ENCODE data around the gene PIGT.

Gene PIGT

GRCh38 chr20:45433316-45433715 is 17.4 kb downstream of the PIGT start:
- DNase-seq (ENCODE audit: low spot score) = no peak
- TF ChIP-seq, protein P1, sequence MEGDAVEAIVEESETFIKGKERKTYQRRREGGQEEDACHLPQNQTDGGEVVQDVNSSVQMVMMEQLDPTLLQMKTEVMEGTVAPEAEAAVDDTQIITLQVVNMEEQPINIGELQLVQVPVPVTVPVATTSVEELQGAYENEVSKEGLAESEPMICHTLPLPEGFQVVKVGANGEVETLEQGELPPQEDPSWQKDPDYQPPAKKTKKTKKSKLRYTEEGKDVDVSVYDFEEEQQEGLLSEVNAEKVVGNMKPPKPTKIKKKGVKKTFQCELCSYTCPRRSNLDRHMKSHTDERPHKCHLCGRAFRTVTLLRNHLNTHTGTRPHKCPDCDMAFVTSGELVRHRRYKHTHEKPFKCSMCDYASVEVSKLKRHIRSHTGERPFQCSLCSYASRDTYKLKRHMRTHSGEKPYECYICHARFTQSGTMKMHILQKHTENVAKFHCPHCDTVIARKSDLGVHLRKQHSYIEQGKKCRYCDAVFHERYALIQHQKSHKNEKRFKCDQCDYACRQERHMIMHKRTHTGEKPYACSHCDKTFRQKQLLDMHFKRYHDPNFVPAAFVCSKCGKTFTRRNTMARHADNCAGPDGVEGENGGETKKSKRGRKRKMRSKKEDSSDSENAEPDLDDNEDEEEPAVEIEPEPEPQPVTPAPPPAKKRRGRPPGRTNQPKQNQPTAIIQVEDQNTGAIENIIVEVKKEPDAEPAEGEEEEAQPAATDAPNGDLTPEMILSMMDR (IDR thresholded peaks at IDR 0.05; ENCODE audit: borderline replicate concordance, control extremely low read depth, extremely low read depth, insufficient read depth, missing control alignments) = no peak
- in situ Hi-C loops (cut with MboI; ENCODE audit: low sequenced_read_pairs, unreplicated experiment) = no loop called here

- in situ Hi-C loops (cut with MboI; ENCODE audit: low sequenced_read_pairs, unreplicated experiment) = no loop called here
- DNase-seq (ENCODE audit: low spot score) = no peak
- TF ChIP-seq, protein P1 (IDR thresholded peaks at IDR 0.05; ENCODE audit: borderline replicate concordance, control extremely low read depth, extremely low read depth, insufficient read depth, missing control alignments) = no peak
Measured at GRCh38 chr20:45433976-45434375, 18.0 kb downstream of the PIGT start.

- in situ Hi-C loops (cut with MboI; ENCODE audit: low sequenced_read_pairs, unreplicated experiment) = no loop called here
- TF ChIP-seq, protein P1 (IDR thresholded peaks at IDR 0.05; ENCODE audit: borderline replicate concordance, control extremely low read depth, extremely low read depth, insufficient read depth, missing control alignments) = peak; percentile 98
- peak; percentile 87 for DNase-seq (ENCODE audit: low spot score)
Measured at GRCh38 chr20:45436732-45437485, 21.0 kb downstream of the PIGT start.

GRCh38 chr20:45440424-45440823 is 24.5 kb downstream of the PIGT start:
- TF ChIP-seq, protein P1 (IDR thresholded peaks at IDR 0.05; ENCODE audit: borderline replicate concordance, control extremely low read depth, extremely low read depth, insufficient read depth, missing control alignments) = no peak
- no peak for DNase-seq (ENCODE audit: low spot score)
- in situ Hi-C loops (cut with MboI; ENCODE audit: low sequenced_read_pairs, unreplicated experiment) = loop anchor here (10.0 kb wide), 1 partner anchor 66 kb away; the partner anchor contains the start of gene TP53TG5

DNA sequence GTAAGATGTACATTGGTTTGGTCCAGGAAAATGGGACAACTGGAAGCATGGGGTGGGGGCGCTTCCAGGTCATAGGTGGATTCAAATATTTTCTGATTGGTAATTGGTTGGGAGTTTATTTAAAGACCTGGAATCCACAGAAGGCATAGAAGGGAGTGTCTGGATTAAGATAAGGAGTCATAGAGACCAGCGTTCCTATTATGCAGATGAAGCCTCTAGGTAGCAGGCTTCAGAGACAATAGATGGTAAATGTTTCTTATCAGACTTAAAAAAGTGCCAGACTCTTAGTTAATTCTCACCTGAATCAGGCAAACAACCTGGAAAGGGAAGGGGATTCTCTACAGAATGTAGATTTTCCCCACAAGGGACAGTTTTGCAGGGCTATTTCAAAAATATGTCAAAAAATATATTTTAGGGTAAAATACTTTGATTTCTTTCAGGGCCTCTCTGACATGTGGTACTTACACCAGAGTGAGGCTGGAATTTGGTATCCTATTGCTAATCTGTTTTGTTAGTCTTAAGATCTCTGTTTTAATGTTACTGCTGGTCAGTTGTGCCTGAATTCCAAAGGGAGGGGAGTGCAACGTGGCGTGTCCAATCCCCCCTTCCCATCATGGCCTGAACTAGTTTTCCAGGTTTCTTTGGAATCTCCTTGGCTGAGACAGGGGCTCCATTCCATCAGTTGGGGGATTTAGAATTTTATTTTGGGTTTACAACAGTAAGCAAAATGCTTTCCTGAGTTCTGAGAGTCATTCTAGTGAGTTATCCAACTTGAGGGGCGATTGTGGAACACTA is 25.1 kb downstream of the PIGT start:
- TF ChIP-seq, protein P1 (IDR thresholded peaks at IDR 0.05; ENCODE audit: borderline replicate concordance, control extremely low read depth, extremely low read depth, insufficient read depth, missing control alignments) = no peak
- in situ Hi-C loops (cut with MboI; ENCODE audit: low sequenced_read_pairs, unreplicated experiment) = loop anchor here (10.0 kb wide), 1 partner anchor 66 kb away; the partner anchor contains the start of gene TP53TG5

DNA sequence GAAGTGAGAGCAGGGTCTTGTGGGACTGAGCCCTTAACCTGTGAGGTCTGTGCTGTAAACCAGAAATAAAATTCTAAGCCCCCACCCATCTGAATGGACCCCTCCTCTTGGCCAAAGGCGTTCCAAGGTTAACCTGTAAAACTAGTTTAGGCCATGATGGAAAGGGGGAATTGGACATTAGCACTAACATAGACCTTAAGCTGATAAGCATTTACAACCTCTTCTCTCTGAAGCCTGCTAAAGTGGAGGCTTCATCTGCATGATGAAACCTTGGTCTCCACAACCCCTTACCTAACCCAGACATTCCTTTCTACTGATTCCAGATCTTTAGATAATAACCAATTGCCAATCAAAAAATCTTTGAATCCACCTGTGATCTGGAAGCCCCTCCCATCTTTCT is 25.8 kb downstream of the PIGT start:
- DNase-seq (ENCODE audit: low spot score) = no peak
- in situ Hi-C loops (cut with MboI; ENCODE audit: low sequenced_read_pairs, unreplicated experiment) = loop anchor here (10.0 kb wide), 1 partner anchor 67 kb away; the partner anchor contains the start of gene TP53TG5
- TF ChIP-seq, protein P1 (IDR thresholded peaks at IDR 0.05; ENCODE audit: borderline replicate concordance, control extremely low read depth, extremely low read depth, insufficient read depth, missing control alignments) = no peak

More for the DNA sequence above, 25.1 kb downstream of the PIGT start:
- no peak for DNase-seq (ENCODE audit: low spot score)
